NCI-H510A treated with DMSO at 0.1 percent for 48 hours (cell line): ENCODE measurements around the gene TMOD1.
A peak's percentile ranks its signal among the peaks of the same experiment; 100 is the strongest.

Experiments used
- DNase-seq: peaks from one replicate; lab custom pipeline; 2025; lab: John Stamatoyannopoulos, UW

The TMOD1 gene

DNA sequence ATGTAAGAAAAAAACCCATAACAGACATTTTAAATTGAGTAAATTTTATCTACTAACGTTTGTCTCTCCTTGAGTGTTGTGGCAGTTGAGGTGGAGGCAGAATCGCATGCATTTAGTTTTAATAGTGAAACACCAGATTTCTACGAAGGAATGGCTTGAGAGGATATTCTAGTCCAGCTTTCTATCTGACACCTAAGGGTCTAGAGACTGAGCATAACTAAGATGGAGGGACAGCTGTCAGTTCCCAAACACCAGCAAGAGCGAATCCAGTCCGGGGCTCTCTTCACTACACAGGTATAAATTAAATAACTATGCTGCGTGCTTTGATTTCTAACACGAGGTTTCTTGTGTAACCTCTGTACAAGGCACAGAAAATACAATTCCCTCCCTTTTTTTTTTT lies 133.6 kb downstream of the TMOD1 start:
- DNase-seq: no peak

GRCh38 chr9:97636903-97637302 lies 135.4 kb downstream of the TMOD1 start:
- no peak for DNase-seq

DNA sequence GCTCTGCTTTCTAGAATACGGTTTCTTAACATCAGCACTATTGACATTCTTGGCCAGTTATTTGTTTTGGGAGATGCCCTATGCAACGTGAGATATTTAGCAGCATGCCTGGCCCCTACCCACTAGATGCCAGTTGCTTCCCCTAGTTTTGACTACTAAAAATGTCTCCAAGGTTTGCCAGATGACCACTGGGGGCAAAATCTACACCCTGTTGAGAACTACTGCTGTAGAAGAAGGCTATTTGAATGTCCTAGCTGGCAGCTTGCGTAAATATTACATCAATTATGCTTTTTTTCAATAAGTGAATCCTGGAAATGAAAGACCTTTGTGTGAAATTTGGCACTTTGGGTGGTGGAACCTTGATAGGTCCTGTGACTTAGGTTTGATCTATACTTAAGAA lies 137.2 kb downstream of the TMOD1 start:
- DNase-seq: no peak

DNA sequence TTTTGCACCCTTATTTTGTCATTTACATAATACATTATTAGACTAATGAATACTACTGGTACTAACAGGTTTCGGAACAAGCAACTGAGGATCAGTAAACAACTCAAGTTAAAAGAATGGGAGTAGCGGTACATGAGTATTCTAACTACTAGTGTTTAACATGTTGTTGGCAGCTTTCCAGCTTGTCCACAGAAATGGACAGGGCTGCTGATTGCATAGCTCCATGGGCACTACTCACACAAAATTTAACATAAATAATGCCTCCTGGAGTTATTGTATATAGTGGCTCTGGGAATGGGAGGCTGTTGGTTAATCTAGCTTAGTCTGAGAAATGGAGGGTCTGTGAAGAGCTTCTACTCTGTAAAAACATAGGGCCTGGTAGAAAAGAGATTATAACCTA lies 138.9 kb downstream of the TMOD1 start:
- peak; percentile 21 for DNase-seq

GRCh38 chr9:97645720-97646119 lies 144.3 kb downstream of the TMOD1 start:
- no peak for DNase-seq

GRCh38 chr9:97647996-97648395 lies 146.5 kb downstream of the TMOD1 start:
- no peak for DNase-seq
